ENCODE results near the gene CNOT6L. TPM values are rescaled to one million over a fixed set of nuclear protein-coding genes. Genes with fewer than 3 reads are reported as not detected.

The CNOT6L gene
- polyA plus RNA-seq, 2 of the 4 experiments (the other 2 are of a cell fraction) = 5.8 to 8.7 TPM

GRCh38 chr4:77833126-77833724 is 14.1 kb upstream of the CNOT6L start:
- no peak overlapping the region for H3K4me3 ChIP-seq
- 31% methylated on average over 2 of the region's 2 CpGs for WGBS (ENCODE audit: missing lambda C conversion rate)
- no peaks in the 10 kb centered on the region for H3K4me1 ChIP-seq
- no peak for DNase-seq (ENCODE audit: low read depth in 1 of 2, low spot score in 1 of 2)
- H3K4me2 ChIP-seq = no peak overlapping the region
- POLR2A ChIA-PET = interaction anchor here (1.5 kb wide), 1 partner anchor 29 kb away, joined by 9 read pairs; the partner anchor contains the start of gene MRPL1
- H3K9me3 ChIP-seq = no peaks in the 10 kb centered on the region
- CTCF ChIA-PET = interaction anchor here (0.5 kb wide), 1 partner anchor 88 kb away, joined by 5 read pairs; no protein-coding TSS in a partner anchor
- FAIRE-seq = no peak
- TF ChIP-seq MYC (IDR thresholded peaks at IDR 0.05; ENCODE audit: borderline replicate concordance, low read length) (no peak), USF2 (IDR thresholded peaks at IDR 0.05) (no peak), HEYL (CRISPR knock-in tag; IDR thresholded peaks at IDR 0.05) (no peak), NPAS2 (CRISPR knock-in tag; IDR thresholded peaks at IDR 0.05; ENCODE audit: borderline replicate concordance) (no peak), HDAC2 (IDR thresholded peaks at IDR 0.05) (no peak), CEBPB (IDR thresholded peaks at IDR 0.05) (no peak), GATA3 (IDR thresholded peaks at IDR 0.05; ENCODE audit: borderline replicate concordance) (no peak), NFE2L2 (conservative IDR thresholded peaks at IDR 0.05; ENCODE audit: low read length) (no peak), BCL3 (IDR thresholded peaks at IDR 0.05) (no peak), JUN (IDR thresholded peaks at IDR 0.05) (no peak), NR3C1 (IDR thresholded peaks at IDR 0.05) (no peak)
- H3K27ac ChIP-seq = no peak overlapping the region
- no peak for ATAC-seq

GRCh38 chr4:77827343-77827742 is 8.2 kb upstream of the CNOT6L start:
- ATAC-seq = no peak
- Histone ChIP-seq H3K4me3 (no peak overlapping the region), H3K4me1 (no peaks in the 10 kb centered on the region), H3K9me3 (no peaks in the 10 kb centered on the region), H3K27ac (no peak overlapping the region), H3K4me2 (no peak overlapping the region)
- no peak for DNase-seq (ENCODE audit: low read depth in 1 of 2, low spot score in 1 of 2)
- FAIRE-seq = no peak
- ChIA-PET CTCF (no interaction called here), POLR2A (interaction anchor here (1.0 kb wide), 1 partner anchor 35 kb away, joined by 3 read pairs; the partner anchor contains the start of gene MRPL1)
- TF ChIP-seq CTCF (IDR thresholded peaks at IDR 0.05) = no peak

- DNase-seq (ENCODE audit: low read depth in 1 of 2, low spot score in 1 of 2) (no peak), FAIRE-seq (no peak), ATAC-seq (no peak)
- peaks cover under 1% of the 10 kb centered on the region; the same call in 2 of the 3 replicates for H3K4me1 ChIP-seq
- ChIA-PET POLR2A (interaction anchor here (1.0 kb wide), 1 partner anchor 36 kb away, joined by 3 read pairs; the partner anchor contains the start of gene MRPL1), CTCF (no interaction called here)
- no peak overlapping the region for H3K27ac ChIP-seq
- no peak overlapping the region for H3K4me3 ChIP-seq
- no peaks in the 10 kb centered on the region for H3K9me3 ChIP-seq
- TF ChIP-seq EP300 (IDR thresholded peaks at IDR 0.05) = no peak
- no peak for TF ChIP-seq TFCP2L1 (CRISPR knock-in tag; IDR thresholded peaks at IDR 0.05)
- no peak for TF ChIP-seq NFE2L2 (conservative IDR thresholded peaks at IDR 0.05; ENCODE audit: low read length)
- no peak for TF ChIP-seq ZNF302 (CRISPR knock-in tag; IDR thresholded peaks at IDR 0.05)
- TF ChIP-seq RFX5 (IDR thresholded peaks at IDR 0.05) = no peak
- TF ChIP-seq SREBF2 (IDR thresholded peaks at IDR 0.05) = no peak
- no peak for TF ChIP-seq NPAS2 (CRISPR knock-in tag; IDR thresholded peaks at IDR 0.05; ENCODE audit: borderline replicate concordance)
- no peak for TF ChIP-seq KDM5A (IDR thresholded peaks at IDR 0.05)
- TF ChIP-seq RAD21 (conservative IDR thresholded peaks at IDR 0.05 in 1 of 2, IDR thresholded peaks at IDR 0.05 in 1 of 2) = no peak
- no peak for TF ChIP-seq RARB (CRISPR knock-in tag; IDR thresholded peaks at IDR 0.05)
- no peak for TF ChIP-seq MAZ (IDR thresholded peaks at IDR 0.05; ENCODE audit: borderline replicate concordance, low read depth, low read length)
- TF ChIP-seq JUN (IDR thresholded peaks at IDR 0.05) = no peak
- TF ChIP-seq CBX8 (IDR thresholded peaks at IDR 0.05) = no peak
- no peak for TF ChIP-seq ESRRA (IDR thresholded peaks at IDR 0.05; ENCODE audit: borderline replicate concordance, low read length)
- TF ChIP-seq RNF2 (IDR thresholded peaks at IDR 0.05; ENCODE audit: borderline replicate concordance, low read depth) = no peak
- 48% methylated on average over 6 of the region's 6 CpGs for WGBS (ENCODE audit: missing lambda C conversion rate)
- no peak overlapping the region for H3K4me2 ChIP-seq
Measured at GRCh38 chr4:77826275-77826674, 7.1 kb upstream of the CNOT6L start.
